Suprapubic skin (tissue), 4 donors: ENCODE results near the gene GPRIN1. TPM values are rescaled to one million over a fixed set of nuclear protein-coding genes. Genes with fewer than 3 reads are reported as not detected.
"Not testable (repeated sequence)": the region's sequence is repeated elsewhere in the genome, so short reads cannot be mapped to it uniquely, and the experiment has no call there.

Source experiments
- DNase-seq, 2 donors: peaks; one replicate each; pipeline ENCODE4 v3.0.0-alpha.2; 2019; ENCODE audit warnings: low spot score in 2 of 2
- H3K27ac ChIP-seq: fragments of 200-600 bp; sonication (generic); one replicate; pipeline ENCODE4 v1.5.1; 2019
- H3K27me3 ChIP-seq: fragments of 200-600 bp; sonication (generic); one replicate; pipeline ENCODE4 v1.5.1; 2019
- H3K36me3 ChIP-seq: fragments of 200-600 bp; sonication (generic); one replicate; pipeline ENCODE4 v1.5.1; 2019
- H3K4me1 ChIP-seq: fragments of 200-600 bp; sonication (generic); one replicate; pipeline ENCODE4 v1.5.1; 2019
- H3K4me3 ChIP-seq: fragments of 200-600 bp; sonication (generic); one replicate; pipeline ENCODE4 v1.5.1; 2019; ENCODE audit warnings: mild to moderate bottlenecking
- H3K9me3 ChIP-seq: fragments of 200-600 bp; sonication (generic); one replicate; pipeline ENCODE4 v1.5.1; 2019
- CTCF ChIP-seq, 2 donors: fragments of 200-600 bp in 1 of 2; fragments of 450-650 bp in 1 of 2; sonication (generic) in 1 of 2; IDR thresholded peaks; one replicate each; pipeline ENCODE4 v1.5.1; 2016 to 2019; ENCODE audit warnings: antibody characterized with exemption in 2 of 2, mild to moderate bottlenecking in 1 of 2, moderate library complexity in 1 of 2
- EP300 ChIP-seq: sonication (generic); formaldehyde crosslinking; IDR thresholded peaks from one replicate; pipeline ENCODE4 v1.6.1; 2017; ENCODE audit warnings: antibody characterized with exemption
- POLR2A ChIP-seq, 2 donors: fragments of 450-650 bp; IDR thresholded peaks; one replicate each; pipeline ENCODE4 v1.6.1; 2017; ENCODE audit warnings: antibody characterized with exemption in 2 of 2, mild to moderate bottlenecking in 2 of 2, moderate library complexity in 2 of 2
- POLR2AphosphoS5 ChIP-seq, 3 donors: sonication (generic); formaldehyde crosslinking; IDR thresholded peaks; one replicate each; pipeline ENCODE4 v1.6.1; 2017; ENCODE audit warnings: antibody characterized with exemption in 3 of 3
- WGBS: methylation state at CpG from one replicate; pipeline ENCODE4 v1.1.5; 2018; 5-methylcytosine and 5-hydroxymethylcytosine counted together
- total RNA-seq, 4 donors: library from RNA; depleted of rRNA; stranded (reverse); fragments of >200 nt; gene quantifications; one replicate each; pipeline ENCODE4 v1.1.0, GENCODE V29; 2016

Gene GPRIN1
- total RNA-seq, 4 donors from 2014 or later, result 0.24 to 2.8 (median 1.5) TPM

GRCh38 chr5:176606875-176607274 is 3.1 kb downstream of the GPRIN1 start:
- 97% methylated on average over 3 of the region's 3 CpGs for WGBS
- TF ChIP-seq EP300, result no peak
- no peak for TF ChIP-seq POLR2AphosphoS5 (IDR thresholded peaks at IDR 0.05)
- no peak for TF ChIP-seq POLR2A (IDR thresholded peaks at IDR 0.05)
- TF ChIP-seq CTCF (IDR thresholded peaks at IDR 0.05), result no peak

GRCh38 chr5:176606032-176606431 is 3.9 kb downstream of the GPRIN1 start:
- Histone ChIP-seq H3K36me3 (no peaks in the 10 kb centered on the region), H3K27ac (no peak overlapping the region), H3K27me3 (peaks cover 21% of the 10 kb centered on the region), H3K4me1 (peaks cover 17% of the 10 kb centered on the region), H3K4me3 (no peak overlapping the region), H3K9me3 (no peaks in the 10 kb centered on the region)
- TF ChIP-seq POLR2AphosphoS5 (IDR thresholded peaks at IDR 0.05) (no peak), POLR2A (IDR thresholded peaks at IDR 0.05) (no peak), CTCF (IDR thresholded peaks at IDR 0.05) (no peak), EP300 (no peak)
- WGBS, result no CpG with 5 or more reads among the region's 3 CpGs
- DNase-seq, result no peak

More at GRCh38 chr5:176606875-176607274, 3.1 kb downstream of the GPRIN1 start:
- H3K27ac ChIP-seq, result no peak overlapping the region
- DNase-seq, result no peak
- peaks cover 17% of the 10 kb centered on the region for H3K4me1 ChIP-seq
- no peak overlapping the region for H3K4me3 ChIP-seq
- no peaks in the 10 kb centered on the region for H3K36me3 ChIP-seq
- H3K9me3 ChIP-seq, result no peaks in the 10 kb centered on the region
- H3K27me3 ChIP-seq, result peaks cover 21% of the 10 kb centered on the region

GRCh38 chr5:176603091-176603490 is 6.9 kb downstream of the GPRIN1 start:
- H3K36me3 ChIP-seq, result no peaks in the 10 kb centered on the region
- H3K4me1 ChIP-seq, result no peaks in the 10 kb centered on the region
- DNase-seq, result no peak
- H3K4me3 ChIP-seq, result no peak overlapping the region
- H3K9me3 ChIP-seq, result no peaks in the 10 kb centered on the region
- no peak overlapping the region for H3K27ac ChIP-seq
- TF ChIP-seq POLR2AphosphoS5 (IDR thresholded peaks at IDR 0.05), result no peak
- no peak for TF ChIP-seq POLR2A (IDR thresholded peaks at IDR 0.05)
- TF ChIP-seq CTCF (IDR thresholded peaks at IDR 0.05), result no peak
- TF ChIP-seq EP300, result no peak
- H3K27me3 ChIP-seq, result peaks cover 4% of the 10 kb centered on the region
- 33% methylated on average over 2 of the region's 2 CpGs for WGBS

- TF ChIP-seq CTCF (IDR thresholded peaks at IDR 0.05), result no peak
- TF ChIP-seq POLR2A (IDR thresholded peaks at IDR 0.05), result no peak
- no peak for TF ChIP-seq EP300
- TF ChIP-seq POLR2AphosphoS5 (IDR thresholded peaks at IDR 0.05), result no peak
- DNase-seq, result no peak
- Histone ChIP-seq H3K9me3 (no peaks in the 10 kb centered on the region), H3K4me3 (no peak overlapping the region), H3K27me3 (peaks cover 11% of the 10 kb centered on the region), H3K36me3 (no peaks in the 10 kb centered on the region), H3K4me1 (no peaks in the 10 kb centered on the region), H3K27ac (no peak overlapping the region)
- WGBS, result 72% methylated on average over 12 of the region's 12 CpGs
Measured at GRCh38 chr5:176601901-176602482, 8.0 kb downstream of the GPRIN1 start.

GRCh38 chr5:176599749-176600430 is 10.1 kb downstream of the GPRIN1 start:
- H3K27me3 ChIP-seq, result peaks cover 30% of the 10 kb centered on the region
- not testable (repeated sequence) for DNase-seq, H3K9me3 ChIP-seq, H3K36me3 ChIP-seq, H3K27ac ChIP-seq, H3K4me1 ChIP-seq, H3K4me3 ChIP-seq
- 90% methylated on average over 16 of the region's 19 CpGs for WGBS
